PC-3 (cell line): ENCODE measurements around the gene POLA2. TPM values are rescaled to one million over a fixed set of nuclear protein-coding genes. Genes with fewer than 3 reads are reported as not detected.

Experiments
- ATAC-seq: fragments of 200-7000 bp; cut with Tn5 transposase; 2 replicates; pipeline ENCODE4 v1.9.1; 2020; ENCODE audit warnings: mild to moderate bottlenecking, moderate library complexity
- BruUV-seq: library from RNA; stranded (reverse); fragments of 400-500 nt; replicated peaks from 2 replicates; lab custom pipeline; 2021; lab: Mats Ljungman, UMichigan
- CTCF ChIA-PET: fragments of 300-600 bp; sonication (Branson Sonifier 250); formaldehyde crosslinking; loops from one replicate; lab custom pipeline; 2022; ENCODE audit warnings: antibody characterized with exemption; lab: Charles Lee
- POLR2A ChIA-PET: fragments of 300-600 bp; sonication (Branson Sonifier 250); formaldehyde crosslinking; loops from one replicate; lab custom pipeline; 2022; ENCODE audit warnings: antibody characterized with exemption; ENCODE audit not compliant: unreplicated experiment; lab: Charles Lee
- DNase-seq: peaks from one replicate; pipeline ENCODE4 v3.0.0-alpha.2; 2015
- H2AFZ ChIP-seq: fragments of 300-600 bp; sonication (generic); 2 replicates; pipeline ENCODE4 v1.6.0; 2016; ENCODE audit warnings: antibody characterized with exemption, low read length
- H3F3A ChIP-seq: fragments of 300-600 bp; sonication (generic); one replicate; pipeline ENCODE4 v1.6.0; 2017; ENCODE audit warnings: antibody characterized with exemption, low read length, control low read depth, mild to moderate bottlenecking; ENCODE audit not compliant: unreplicated experiment
- H3K27ac ChIP-seq: fragments of 300-600 bp; sonication (generic); 2 replicates; pipeline ENCODE4 v1.5.1; 2016; ENCODE audit warnings: mild to moderate bottlenecking, low read length
- H3K27me3 ChIP-seq: fragments of 300-600 bp; sonication (generic); 2 replicates; pipeline ENCODE4 v1.6.1; 2016; ENCODE audit warnings: low read length, mixed read lengths
- H3K36me3 ChIP-seq: fragments of 300-600 bp; sonication (generic); 2 replicates; pipeline ENCODE4 v1.6.1; 2016; ENCODE audit warnings: low read depth, mixed run types, low read length, mixed read lengths
- H3K4me1 ChIP-seq: fragments of 300-600 bp; sonication (generic); 2 replicates; pipeline ENCODE4 v1.5.1; 2016; ENCODE audit warnings: low read length; ENCODE audit not compliant: insufficient read depth
- H3K4me2 ChIP-seq: fragments of 300-600 bp; sonication (generic); 2 replicates; pipeline ENCODE4 v1.6.0; 2016; ENCODE audit warnings: low read length
- H3K4me3 ChIP-seq: fragments of 300-600 bp; sonication (generic); 2 replicates; pipeline ENCODE4 v1.5.1; 2016; ENCODE audit warnings: mild to moderate bottlenecking, low read length, mixed read lengths
- H3K79me2 ChIP-seq: fragments of 300-600 bp; sonication (generic); 2 replicates; pipeline ENCODE4 v1.6.1; 2017; ENCODE audit warnings: low read length, mixed read lengths
- H3K9ac ChIP-seq: fragments of 300-600 bp; sonication (generic); 2 replicates; pipeline ENCODE4 v1.6.0; 2016; ENCODE audit warnings: mild to moderate bottlenecking, low read length
- H3K9me2 ChIP-seq: fragments of 300-600 bp; sonication (generic); replicated peaks from 2 replicates; pipeline ENCODE4 v1.6.1; 2016; ENCODE audit warnings: mixed run types, low read length, mixed read lengths
- H3K9me3 ChIP-seq: fragments of 300-600 bp; sonication (generic); 2 replicates; pipeline ENCODE4 v1.6.1; 2016; ENCODE audit warnings: low read length, mixed read lengths
- H4K20me1 ChIP-seq: fragments of 300-600 bp; sonication (generic); 2 replicates; pipeline ENCODE4 v1.6.1; 2016; ENCODE audit warnings: low read length, mixed read lengths
- CTCF ChIP-seq: fragments of 300-600 bp; sonication (generic); conservative IDR thresholded peaks from 2 replicates; pipeline ENCODE4 v1.5.1; 2017; ENCODE audit warnings: antibody characterized with exemption, low read depth, mild to moderate bottlenecking, low read length
- EZH2 ChIP-seq: fragments of 300-600 bp; sonication (generic); IDR thresholded peaks from one replicate; pipeline ENCODE4 v1.6.1; 2017; ENCODE audit warnings: antibody characterized with exemption, mild to moderate bottlenecking, low read length; ENCODE audit not compliant: unreplicated experiment
- EZH2phosphoT487 ChIP-seq: fragments of 300-600 bp; sonication (generic); IDR thresholded peaks from 2 replicates; pipeline ENCODE4 v1.6.1; 2018; ENCODE audit warnings: mild to moderate bottlenecking, antibody characterized with exemption, low read length, borderline replicate concordance
- intact Hi-C: fragments of 100-400 bp; cut with micrococcal nuclease; formaldehyde crosslinking; loops from 2 replicates; pipeline ENCODE4 v1.9.0; 2023
- total RNA-seq: library from RNA; depleted of rRNA; stranded (reverse); fragments of >200 nt; gene quantifications from 2 replicates; pipeline ENCODE4 v1.2.3, GENCODE V29; 2014

Gene POLA2
- total RNA-seq, 1 experiment from 2014 or later = 29.0 TPM

- Histone ChIP-seq H3K9me3 (no peaks in the 10 kb centered on the region), H3K4me2 (peak overlapping the region; percentile 94), H3K79me2 (peaks cover 74% of the 10 kb centered on the region), H3K9me2 (no peaks in the 10 kb centered on the region), H3K9ac (peak overlapping the region; percentile 84), H3K27me3 (no peaks in the 10 kb centered on the region), H3K36me3 (peaks cover 26% of the 10 kb centered on the region), H3K4me1 (peaks cover 22% of the 10 kb centered on the region), H3K27ac (peak overlapping the region; percentile 87), H3K4me3 (peak overlapping the region; percentile 72), H3F3A (peaks cover 5% of the 10 kb centered on the region), H4K20me1 (peaks cover 28% of the 10 kb centered on the region), H2AFZ (0 out of 2 replicates have a peak overlapping the region, but pooled peaks have one; percentile 14)
- DNase-seq = peak; percentile 98
- TF ChIP-seq EZH2phosphoT487 (no peak), EZH2 (no peak), CTCF (no peak)
- BruUV-seq = no TSS peak
- intact Hi-C loops = loop anchor here (1.0 to 10.0 kb wide), 3 partner anchors 13 to 132 kb away; partner anchors contain the start of gene CAPN1
- ATAC-seq = peak; percentile 56
- ChIA-PET CTCF (interaction anchor here (0.5 to 4.3 kb wide), 8 partner anchors 14 to 253 kb away, joined by 3 to 266 read pairs (median 4); partner anchors contain the start of genes DPF2, POLA2 and ZNRD2), POLR2A (interaction anchor here (0.5 to 1.7 kb wide), 7 partner anchors 11 to 193 kb away, joined by 3 to 56 read pairs (median 5); partner anchors contain the start of genes DPF2 and POLA2)
Observed at GRCh38 chr11:65317025-65317786, 55.4 kb downstream of the POLA2 start.

- Histone ChIP-seq H3K27me3 (no peaks in the 10 kb centered on the region), H3K36me3 (peaks cover 32% of the 10 kb centered on the region), H3K9me3 (no peaks in the 10 kb centered on the region), H3K9me2 (no peaks in the 10 kb centered on the region), H3K79me2 (peaks cover 66% of the 10 kb centered on the region), H3F3A (peaks cover 5% of the 10 kb centered on the region), H2AFZ (no peak overlapping the region), H3K27ac (no peak overlapping the region), H3K9ac (no peak overlapping the region), H3K4me2 (no peak overlapping the region), H3K4me3 (no peak overlapping the region), H3K4me1 (peaks cover 19% of the 10 kb centered on the region), H4K20me1 (peaks cover 33% of the 10 kb centered on the region)
- ATAC-seq (no peak), DNase-seq (no peak)
- TF ChIP-seq EZH2 = no peak
- TF ChIP-seq CTCF = no peak
- no peak for TF ChIP-seq EZH2phosphoT487
- CTCF ChIA-PET = no interaction called here
- intact Hi-C loops = no loop called here
- POLR2A ChIA-PET = no interaction called here
- no TSS peak for BruUV-seq
Observed at GRCh38 chr11:65320386-65321075, 58.8 kb downstream of the POLA2 start.
